Left kidney (tissue), 2 donors: ENCODE data around the gene CCDC192. TPM values are rescaled to one million over a fixed set of nuclear protein-coding genes. Genes with fewer than 3 reads are reported as not detected.
"Not testable (repeated sequence)": the region's sequence is repeated elsewhere in the genome, so short reads cannot be mapped to it uniquely, and the experiment has no call there.

Experiments used
- DNase-seq: peaks from one replicate; pipeline ENCODE4 v3.0.0-alpha.2; 2013
- polyA plus RNA-seq: library from polyadenylated mRNA; unstranded; fragments of 120-200 nt; gene quantifications from one replicate; pipeline ENCODE4 v1.2.1, GENCODE V29; 2013; ENCODE audit not compliant: insufficient read length

The CCDC192 gene
- polyA plus RNA-seq, 1 donor: 1.5 TPM

DNA sequence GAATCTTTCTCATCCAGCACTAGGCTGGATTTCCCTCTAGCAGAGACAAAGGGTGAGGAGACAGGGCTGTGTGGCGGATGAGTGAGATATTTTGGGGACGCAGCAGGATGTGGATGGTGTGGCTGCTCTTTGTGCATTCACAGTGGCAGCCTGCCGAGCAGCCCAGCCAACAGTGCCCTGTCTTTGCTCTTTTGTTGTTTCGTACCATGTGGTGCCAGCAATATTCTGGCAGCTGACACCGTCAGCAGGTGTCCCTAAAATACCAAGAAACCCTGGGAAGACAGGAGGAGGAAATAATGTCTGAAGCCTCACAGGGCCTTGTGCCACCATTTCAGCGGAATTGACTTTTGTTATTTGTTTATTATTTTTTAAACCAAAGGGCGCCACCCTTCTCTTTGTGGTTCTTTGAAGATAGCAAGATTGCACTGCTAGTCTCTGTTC is 141.4 kb downstream of the CCDC192 start:
- DNase-seq: no peak

- DNase-seq: no peak
Observed at GRCh38 chr5:127846884-127847283, 143.7 kb downstream of the CCDC192 start.

GRCh38 chr5:127847641-127848040 is 144.4 kb downstream of the CCDC192 start:
- not testable (repeated sequence) for DNase-seq

- no peak for DNase-seq
Observed at GRCh38 chr5:127848098-127848497, 144.9 kb downstream of the CCDC192 start.

DNA sequence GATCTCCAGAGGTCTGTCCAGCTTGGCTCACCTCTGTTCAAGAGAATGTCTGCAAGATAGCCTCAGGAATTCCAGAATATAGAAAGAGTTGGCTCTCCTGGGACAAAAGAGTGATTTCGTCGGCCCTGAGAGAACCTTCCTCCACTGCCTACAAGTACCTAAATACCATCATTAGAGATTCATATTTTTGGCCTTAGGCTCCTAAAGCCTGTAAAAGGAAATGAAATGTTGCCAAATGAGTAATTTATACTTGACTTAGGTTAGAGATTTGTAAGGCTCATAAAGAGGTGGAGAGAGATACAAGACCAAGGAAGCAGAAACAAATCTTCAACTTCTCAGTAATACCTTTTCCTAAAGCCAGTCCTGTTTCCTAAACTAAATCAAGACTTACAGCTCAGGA is 146.2 kb downstream of the CCDC192 start:
- DNase-seq: no peak

GRCh38 chr5:127849891-127850290 is 146.7 kb downstream of the CCDC192 start:
- no peak for DNase-seq

DNA sequence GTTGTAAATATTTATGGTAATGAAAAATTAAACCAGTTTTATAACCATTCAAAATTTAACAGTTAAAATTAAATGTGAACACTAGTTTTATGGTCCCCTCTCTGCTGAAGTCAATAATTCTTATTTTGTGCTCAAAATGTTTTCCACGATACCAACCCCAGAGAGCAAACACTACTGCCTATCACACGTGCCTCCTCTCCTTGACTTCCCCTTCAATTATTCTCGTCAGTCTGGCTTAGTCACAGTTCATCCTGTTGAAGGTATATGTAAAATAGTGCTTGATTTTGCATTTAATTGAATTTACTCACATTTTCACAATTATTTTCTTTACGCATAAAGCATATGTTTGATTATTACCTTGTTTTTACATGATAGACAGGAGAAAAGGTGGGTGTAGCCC is 148.8 kb downstream of the CCDC192 start:
- no peak for DNase-seq

DNA sequence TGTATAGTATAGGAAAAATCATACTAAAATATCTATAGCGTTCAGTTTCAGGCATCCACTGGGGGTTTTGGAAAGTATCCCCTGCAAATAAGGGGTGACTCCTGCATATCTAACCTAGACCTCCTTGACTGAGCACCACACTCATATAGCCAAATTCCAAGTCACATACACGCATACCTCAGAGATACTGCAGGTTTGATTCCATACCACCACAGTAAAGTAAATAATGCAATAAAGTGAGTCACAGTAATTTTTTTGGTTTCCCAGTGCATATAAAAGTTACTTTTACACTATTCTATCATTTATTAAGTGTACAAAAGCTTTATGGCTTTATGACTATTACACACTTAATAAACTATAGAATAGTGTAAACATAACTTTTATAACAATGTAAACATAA is 151.3 kb downstream of the CCDC192 start:
- DNase-seq: no peak

- DNase-seq: no peak
Observed at GRCh38 chr5:127856292-127856691, 153.1 kb downstream of the CCDC192 start.

DNA sequence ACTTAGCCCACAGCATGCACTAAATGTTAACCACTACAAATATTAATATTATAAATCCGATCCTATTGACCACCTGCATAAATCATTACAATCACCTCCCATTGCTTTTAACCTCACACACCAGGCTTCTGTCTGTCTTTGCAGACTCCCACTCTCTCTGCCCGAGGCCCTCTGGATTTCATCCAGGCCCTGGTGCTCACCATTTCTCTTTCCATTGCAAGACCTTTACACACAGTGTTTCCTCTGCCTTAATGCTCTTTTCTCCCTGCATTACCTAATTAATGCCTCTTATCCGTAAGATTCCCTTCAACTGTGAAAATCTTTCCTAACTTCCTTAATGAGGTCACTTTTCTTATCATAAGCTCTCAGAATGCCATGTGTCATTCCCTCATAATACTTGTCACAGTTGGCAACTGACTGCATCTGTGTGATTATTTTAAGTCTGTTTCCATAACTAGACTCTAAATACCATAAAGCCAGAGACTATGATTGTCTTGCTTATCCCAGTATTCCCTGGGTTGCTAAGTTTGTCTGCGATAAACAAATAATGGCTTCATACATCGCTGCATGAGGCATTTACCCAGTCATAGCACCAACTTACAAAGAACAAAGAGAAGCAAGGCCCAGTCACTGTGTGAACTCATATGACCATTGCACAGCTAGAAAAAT is 155.1 kb downstream of the CCDC192 start:
- no peak for DNase-seq

DNA sequence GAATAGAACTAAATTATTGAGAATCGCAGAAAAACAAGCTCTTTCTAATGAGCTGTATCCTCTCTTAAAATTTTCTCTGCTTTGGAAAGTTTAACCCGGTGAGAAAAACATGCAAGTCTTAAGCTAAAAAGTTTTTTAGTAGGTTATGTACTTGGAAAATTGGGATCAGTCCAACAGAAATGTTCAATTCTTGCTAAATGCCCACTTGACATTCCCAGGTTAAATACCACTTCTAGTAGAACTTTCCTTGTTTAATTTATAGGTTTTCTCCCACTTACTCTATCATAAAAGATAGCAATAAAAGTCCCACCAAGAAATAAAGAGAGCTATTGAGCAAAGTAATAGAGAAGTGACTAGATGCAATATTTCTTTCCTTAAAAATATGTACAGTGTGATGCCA is 157.1 kb downstream of the CCDC192 start:
- DNase-seq: no peak

DNA sequence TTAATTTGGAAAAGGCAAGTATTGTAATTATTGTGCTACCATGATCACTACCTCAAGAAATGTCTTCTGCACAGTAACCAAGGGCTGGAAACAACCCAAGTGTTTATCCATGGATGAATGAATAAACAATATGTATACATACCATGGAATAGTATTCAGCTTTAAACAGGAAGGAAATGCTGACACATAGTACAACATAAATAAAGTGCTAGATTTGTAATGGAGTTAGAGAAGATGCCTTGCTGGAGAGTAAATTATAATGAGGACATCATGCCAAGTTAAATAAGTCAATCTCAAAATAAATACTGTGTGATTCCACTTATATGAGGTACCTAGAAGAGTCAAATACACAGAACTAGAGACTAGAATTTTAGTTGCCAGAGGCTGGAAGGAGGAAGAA is 160.0 kb downstream of the CCDC192 start:
- DNase-seq: no peak

- DNase-seq: no peak
Observed at GRCh38 chr5:127863610-127864395, 160.6 kb downstream of the CCDC192 start.

- DNase-seq: no peak
Observed at GRCh38 chr5:127864511-127864910, 161.3 kb downstream of the CCDC192 start.

DNA sequence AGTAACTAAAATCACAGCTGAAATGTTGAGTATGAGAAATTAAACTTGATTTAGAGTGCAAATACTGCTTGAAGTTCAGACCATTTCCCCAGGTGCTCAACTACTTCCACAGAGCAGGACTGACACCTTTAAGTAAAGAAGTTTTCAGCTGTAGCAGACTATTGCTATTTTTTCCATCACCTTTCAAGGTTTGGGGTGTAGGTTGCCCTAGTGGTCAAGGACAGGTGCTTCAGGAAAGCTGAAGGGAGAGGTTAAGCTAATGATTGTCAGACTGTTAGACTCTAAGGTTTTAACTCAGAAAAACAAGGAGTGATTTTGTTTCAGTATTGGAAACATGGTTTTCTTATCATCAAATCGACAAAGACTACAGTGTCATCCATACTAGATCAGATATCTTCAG is 162.1 kb downstream of the CCDC192 start:
- no peak for DNase-seq

DNA sequence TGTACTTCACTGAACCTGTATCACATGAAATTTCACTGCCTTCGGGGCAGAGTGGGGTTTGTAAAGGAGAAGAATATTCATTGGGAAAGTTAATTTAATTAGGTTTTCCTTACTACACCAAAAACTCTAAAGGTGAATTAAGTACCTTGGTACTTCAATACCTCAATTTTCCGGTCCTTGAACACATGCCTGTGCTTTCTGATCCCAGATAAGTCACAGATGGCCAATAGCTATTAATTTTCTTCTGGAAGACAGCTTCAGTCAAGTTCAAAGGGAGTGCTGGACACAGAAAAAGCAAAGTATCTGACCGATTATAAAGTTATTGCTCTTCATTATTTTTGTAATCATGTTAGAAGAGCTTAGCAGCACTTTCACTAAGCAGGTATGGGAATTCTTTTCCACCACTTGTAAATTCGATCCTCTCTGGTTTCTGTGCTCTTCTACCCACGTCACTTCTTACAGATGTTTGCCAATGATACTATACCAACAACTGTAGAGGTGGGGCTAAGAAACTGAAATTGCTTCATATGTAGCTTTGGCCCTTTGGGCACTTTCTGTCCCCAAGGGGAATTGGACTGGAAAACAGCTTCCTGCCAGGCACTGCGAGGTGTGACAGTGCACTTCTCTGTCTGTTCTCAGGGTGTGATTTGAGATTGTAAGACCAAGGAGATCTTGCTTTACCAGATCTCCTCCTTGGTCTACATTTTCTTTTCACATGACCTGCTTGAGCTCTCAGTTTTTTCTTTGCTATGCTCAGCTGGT is 164.0 kb downstream of the CCDC192 start:
- no peak for DNase-seq

DNA sequence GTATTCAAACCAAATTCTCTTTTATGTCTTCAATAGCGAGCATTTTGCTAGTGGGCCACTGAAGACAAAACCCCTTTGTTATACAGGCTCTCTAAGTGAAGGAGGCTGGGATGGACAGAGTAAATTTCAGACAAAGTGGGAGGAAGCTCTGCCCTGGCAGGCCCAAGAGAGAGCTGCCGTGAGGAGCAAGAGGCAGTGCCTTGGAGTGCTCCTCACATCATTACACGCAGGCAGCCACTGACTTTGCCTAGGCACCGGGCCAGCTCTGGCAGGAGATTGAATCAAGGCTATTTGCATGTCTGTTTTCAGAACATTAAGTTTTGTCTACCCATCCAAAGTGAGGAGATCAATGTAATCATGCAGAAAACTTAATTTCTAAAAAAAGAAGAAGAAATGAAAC is 167.7 kb downstream of the CCDC192 start:
- no peak for DNase-seq

DNA sequence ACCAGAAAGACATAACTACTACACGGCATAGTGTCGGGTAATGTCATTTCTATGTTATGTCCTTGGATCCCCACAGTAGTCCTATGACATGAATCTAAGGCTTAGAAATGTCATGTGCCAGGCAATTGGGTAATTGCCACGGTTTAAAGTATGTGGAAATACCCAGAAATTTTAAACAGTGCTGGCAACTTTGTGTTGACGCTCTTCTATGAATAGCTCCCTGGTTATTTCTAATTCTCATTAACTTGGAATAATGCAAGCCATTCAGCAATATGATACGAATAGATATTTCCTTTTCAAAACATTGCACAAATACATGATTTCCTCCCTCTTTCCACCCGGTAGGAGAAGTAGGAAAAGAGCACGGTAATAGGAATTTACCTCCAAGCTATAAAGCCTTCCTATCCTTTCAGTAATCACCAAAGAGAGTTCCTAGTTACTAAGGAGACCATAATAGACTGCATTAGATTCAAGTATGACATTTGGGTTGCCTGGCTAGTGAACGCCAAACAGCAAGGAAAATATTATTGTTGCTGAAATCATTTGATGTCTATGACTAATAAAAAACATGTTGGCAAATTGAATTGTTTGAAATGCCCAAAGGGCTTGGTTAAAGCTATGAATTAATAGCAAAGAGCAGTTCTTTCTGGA is 168.4 kb downstream of the CCDC192 start:
- no peak for DNase-seq

DNA sequence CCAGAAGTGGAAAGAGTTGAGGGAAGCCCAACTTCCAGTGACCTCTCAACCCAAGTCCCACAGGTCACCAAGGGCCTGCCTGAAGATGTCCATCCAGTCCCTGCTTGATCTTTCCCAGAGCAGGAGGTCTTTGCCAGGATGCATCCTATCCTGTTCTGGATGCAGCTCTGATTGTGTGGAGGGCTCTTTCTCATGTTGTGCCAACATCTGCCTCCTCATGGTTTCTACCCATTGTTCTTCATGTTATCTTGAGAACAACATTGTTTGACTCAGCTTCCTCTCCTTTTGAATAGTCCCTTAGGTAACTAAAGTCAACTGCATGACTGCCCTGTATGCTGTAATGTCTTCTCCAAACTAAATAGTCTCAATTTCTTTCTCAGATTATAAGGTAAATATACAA is 169.3 kb downstream of the CCDC192 start:
- no peak for DNase-seq

DNA sequence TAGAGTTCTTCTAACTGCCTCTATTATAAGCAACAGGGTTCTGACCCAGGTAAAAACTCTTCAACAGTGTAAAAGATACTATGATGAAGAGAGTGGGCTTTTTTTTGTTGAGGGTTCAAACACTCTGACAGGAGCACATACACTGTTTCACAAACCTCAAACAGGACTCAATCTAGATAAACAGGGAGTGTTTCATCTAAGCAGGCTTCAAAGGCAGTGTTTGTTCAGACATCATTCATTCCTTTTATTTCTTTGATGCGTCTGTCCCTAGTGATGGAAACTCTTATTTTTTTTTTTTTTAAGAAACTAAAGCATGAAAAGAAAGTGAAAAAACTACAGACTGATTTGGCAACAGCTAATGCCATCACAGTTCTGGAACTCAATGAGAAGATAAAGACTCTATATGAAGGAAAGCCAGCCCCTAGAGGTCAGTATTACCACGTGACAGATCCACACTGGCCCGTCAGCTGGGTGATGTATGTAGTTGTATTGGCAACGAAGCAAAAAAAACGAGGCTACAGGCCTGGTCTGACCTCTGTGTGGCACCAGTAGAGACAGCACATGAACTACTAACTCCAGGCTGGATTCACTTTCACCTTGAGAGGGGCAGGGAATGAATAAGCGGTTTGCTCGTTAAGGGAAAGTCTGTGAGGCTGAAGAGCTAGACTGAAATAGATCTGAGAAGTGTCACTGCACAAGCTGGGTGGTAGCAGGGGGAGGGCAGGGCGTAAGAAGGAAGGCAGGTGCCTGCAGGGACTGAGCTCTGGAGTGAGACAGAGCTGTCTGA is 172.2 kb downstream of the CCDC192 start:
- peak; percentile 82 for DNase-seq

DNA sequence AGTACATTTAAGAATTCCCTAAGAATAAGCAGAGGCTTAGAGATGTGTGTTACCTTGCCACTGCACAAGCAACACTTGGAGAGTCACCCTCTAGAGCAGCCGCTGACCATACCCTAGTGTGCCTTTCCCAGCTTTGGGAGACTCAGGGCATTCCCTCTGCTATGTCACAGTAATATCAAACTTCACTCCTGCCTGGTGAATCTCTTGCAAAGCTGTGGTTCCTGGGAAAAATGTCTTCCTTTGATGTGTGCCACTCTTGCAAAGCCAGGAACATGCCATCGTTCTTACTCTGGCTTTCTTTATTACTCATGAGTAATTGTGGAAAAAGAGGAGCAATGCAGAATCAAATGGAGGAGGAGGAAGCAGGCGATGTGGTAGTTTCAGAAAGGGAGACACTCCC is 173.2 kb downstream of the CCDC192 start:
- DNase-seq: no peak
